ENCODE data around the gene FAR2. TPM values are rescaled to one million over a fixed set of nuclear protein-coding genes. Genes with fewer than 3 reads are reported as not detected.

Gene FAR2
- total and polyA plus RNA-seq, 2 donors (not counting 3 experiments of a cell fraction or from before 2014, with no cell fraction given) = 32.3 to 61.7 TPM

GRCh38 chr12:29281371-29282005, 132.4 kb downstream of the FAR2 start:
- Histone ChIP-seq H3K27me3 (ENCODE audit: control insufficient read depth in 2 of 2, insufficient read depth in 2 of 2, low read length in 2 of 2) (no peaks in the 10 kb centered on the region), H3K9ac (replicated peaks; ENCODE audit: extremely low read depth, insufficient read depth, low read length) (no peak overlapping the region), H3K79me2 (ENCODE audit: control insufficient read depth, insufficient read depth, low read length) (no peaks in the 10 kb centered on the region), H3K9me1 (replicated peaks; ENCODE audit: control insufficient read depth, extremely low read depth, insufficient read depth, low read length) (no peaks in the 10 kb centered on the region), H3K36me3 (ENCODE audit: control insufficient read depth in 2 of 2, extremely low read depth in 1 of 2, insufficient read depth in 2 of 2, low read length in 2 of 2) (peaks cover 0 to 3% of the 10 kb centered on the region in 2 experiments), H4K20me1 (replicated peaks; ENCODE audit: control insufficient read depth, extremely low read depth, insufficient read depth, low read length) (no peaks in the 10 kb centered on the region), H3K4me3 (replicated peaks in 1 of 3; ENCODE audit: insufficient read depth in 1 of 3, low read depth in 1 of 3, low read length in 3 of 3) (no peak overlapping the region), H3K9me3 (replicated peaks; ENCODE audit: control insufficient read depth, insufficient read depth, low read length) (no peaks in the 10 kb centered on the region), H3K27ac (ENCODE audit: insufficient read depth, low read depth, low read length) (no peak overlapping the region), H3K4me2 (ENCODE audit: insufficient read depth, low read length) (no peak overlapping the region), H3K4me1 (ENCODE audit: control insufficient read depth, extremely low read depth, insufficient read depth, low read length) (peaks cover 8% of the 10 kb centered on the region), H2AFZ (ENCODE audit: low read depth, low read length) (no peak overlapping the region)
- POLR2A ChIA-PET = no interaction called here
- no TSS peak for BruUV-seq (replicated peaks)
- FAIRE-seq (no peak), DNase-seq (ENCODE audit: low read depth, low spot score) (no peak)
- no peak for TF ChIP-seq MAX (IDR thresholded peaks at IDR 0.05; ENCODE audit: insufficient read depth, insufficient read length)
- no peak for TF ChIP-seq POLR2A (IDR thresholded peaks at IDR 0.05; ENCODE audit: low read depth, low read length)
- TF ChIP-seq EZH2 (IDR thresholded peaks at IDR 0.05; ENCODE audit: borderline replicate concordance, low read depth, low read length, severe bottlenecking) = no peak
- no peak for TF ChIP-seq FOS (IDR thresholded peaks at IDR 0.05; ENCODE audit: borderline replicate concordance, insufficient read depth, low read length)
- no peak for TF ChIP-seq POLR2AphosphoS5 (IDR thresholded peaks at IDR 0.05; ENCODE audit: insufficient read depth, low read depth, low read length)
- TF ChIP-seq CTCF (IDR thresholded peaks at IDR 0.05; ENCODE audit: extremely low read depth in 1 of 2, insufficient read depth in 1 of 2, low read depth in 1 of 2, low read length in 2 of 2) = no peak
- TF ChIP-seq JUN (IDR thresholded peaks at IDR 0.05; ENCODE audit: borderline replicate concordance, insufficient read depth, insufficient read length, low read depth) = no peak
- no peak for TF ChIP-seq GATA2 (IDR thresholded peaks at IDR 0.05; ENCODE audit: insufficient read depth, insufficient read length, low read depth, low read length)
- no peak for TF ChIP-seq MYC (IDR thresholded peaks at IDR 0.05; ENCODE audit: low read depth, low read length)
- dilution Hi-C loops (cut with MboI; ENCODE audit: extremely low pct_ligation_motif_present, low sequenced_read_pairs) = no loop called here
- intact Hi-C loops (cut with micrococcal nuclease) = loop anchor here (1.0 kb wide), 1 partner anchor 38 kb away; no protein-coding TSS in a partner anchor
- CTCF ChIA-PET = no interaction called here

Data from endothelial cell of umbilical vein (primary cell).